ENCODE measurements around the gene TMEM190. TPM values are rescaled to one million over a fixed set of nuclear protein-coding genes. Genes with fewer than 3 reads are reported as not detected.

TMEM190 gene
- total and polyA plus RNA-seq, 2 donors (not counting 3 experiments of a cell fraction or from before 2014, with no cell fraction given) = not detected

DNA sequence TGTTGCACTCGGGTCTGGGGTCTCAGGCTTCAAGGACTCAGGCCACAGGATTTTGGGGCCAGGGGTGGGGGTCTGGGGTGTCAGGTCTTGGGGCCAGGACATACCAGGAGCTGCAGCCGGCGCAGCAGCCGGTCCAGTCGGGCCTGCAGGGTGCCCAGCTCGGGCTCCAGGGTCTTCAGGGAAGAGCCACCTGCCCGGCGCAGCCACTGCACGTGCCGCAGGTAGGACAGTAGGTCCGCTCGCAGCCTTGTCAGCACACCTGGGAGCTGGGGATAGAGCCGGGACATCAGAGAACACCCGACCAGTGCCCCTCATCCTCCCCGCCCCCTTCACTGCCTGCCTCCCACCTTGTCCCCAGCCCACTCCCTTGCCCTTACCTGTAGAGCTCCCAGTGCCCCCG lies 8.5 kb upstream of the TMEM190 start:
- Histone ChIP-seq H2AFZ (ENCODE audit: low read depth, low read length) (no peak overlapping the region), H3K79me2 (ENCODE audit: control insufficient read depth, insufficient read depth, low read length) (no peaks in the 10 kb centered on the region), H3K9ac (replicated peaks; ENCODE audit: extremely low read depth, insufficient read depth, low read length) (no peak overlapping the region), H3K4me2 (ENCODE audit: insufficient read depth, low read length) (no peak overlapping the region), H3K36me3 (ENCODE audit: control insufficient read depth in 2 of 2, extremely low read depth in 1 of 2, insufficient read depth in 2 of 2, low read length in 2 of 2) (no peaks in the 10 kb centered on the region), H3K9me1 (replicated peaks; ENCODE audit: control insufficient read depth, extremely low read depth, insufficient read depth, low read length) (no peaks in the 10 kb centered on the region), H3K27me3 (ENCODE audit: control insufficient read depth in 2 of 2, insufficient read depth in 2 of 2, low read length in 2 of 2) (peaks cover 10 to 21% of the 10 kb centered on the region in 2 experiments), H4K20me1 (replicated peaks; ENCODE audit: control insufficient read depth, extremely low read depth, insufficient read depth, low read length) (no peaks in the 10 kb centered on the region), H3K27ac (ENCODE audit: insufficient read depth, low read depth, low read length) (no peak overlapping the region), H3K9me3 (replicated peaks; ENCODE audit: control insufficient read depth, insufficient read depth, low read length) (no peaks in the 10 kb centered on the region), H3K4me1 (ENCODE audit: control insufficient read depth, extremely low read depth, insufficient read depth, low read length) (peaks cover 3% of the 10 kb centered on the region), H3K4me3 (replicated peaks in 1 of 3; ENCODE audit: insufficient read depth in 1 of 3, low read depth in 1 of 3, low read length in 3 of 3) (no peak overlapping the region)
- no peak for FAIRE-seq
- no TSS peak for BruUV-seq (replicated peaks)
- ChIA-PET CTCF (interaction anchor here (1.4 kb wide), 1 partner anchor 29 kb away, joined by 3 read pairs; the partner anchor contains the start of gene KMT5C), POLR2A (interaction anchor here (1.2 kb wide), 1 partner anchor 109 kb away, joined by 3 read pairs; the partner anchor contains the start of gene PPP6R1)
- TF ChIP-seq GATA2 (IDR thresholded peaks at IDR 0.05; ENCODE audit: insufficient read depth, insufficient read length, low read depth, low read length) (no peak), EZH2 (IDR thresholded peaks at IDR 0.05; ENCODE audit: borderline replicate concordance, low read depth, low read length, severe bottlenecking) (no peak), JUN (IDR thresholded peaks at IDR 0.05; ENCODE audit: borderline replicate concordance, insufficient read depth, insufficient read length, low read depth) (no peak), POLR2AphosphoS5 (IDR thresholded peaks at IDR 0.05; ENCODE audit: insufficient read depth, low read depth, low read length) (no peak), POLR2A (IDR thresholded peaks at IDR 0.05; ENCODE audit: low read depth, low read length) (no peak), FOS (IDR thresholded peaks at IDR 0.05; ENCODE audit: borderline replicate concordance, insufficient read depth, low read length) (no peak), MYC (IDR thresholded peaks at IDR 0.05; ENCODE audit: low read depth, low read length) (no peak)
- TF ChIP-seq, protein P1, sequence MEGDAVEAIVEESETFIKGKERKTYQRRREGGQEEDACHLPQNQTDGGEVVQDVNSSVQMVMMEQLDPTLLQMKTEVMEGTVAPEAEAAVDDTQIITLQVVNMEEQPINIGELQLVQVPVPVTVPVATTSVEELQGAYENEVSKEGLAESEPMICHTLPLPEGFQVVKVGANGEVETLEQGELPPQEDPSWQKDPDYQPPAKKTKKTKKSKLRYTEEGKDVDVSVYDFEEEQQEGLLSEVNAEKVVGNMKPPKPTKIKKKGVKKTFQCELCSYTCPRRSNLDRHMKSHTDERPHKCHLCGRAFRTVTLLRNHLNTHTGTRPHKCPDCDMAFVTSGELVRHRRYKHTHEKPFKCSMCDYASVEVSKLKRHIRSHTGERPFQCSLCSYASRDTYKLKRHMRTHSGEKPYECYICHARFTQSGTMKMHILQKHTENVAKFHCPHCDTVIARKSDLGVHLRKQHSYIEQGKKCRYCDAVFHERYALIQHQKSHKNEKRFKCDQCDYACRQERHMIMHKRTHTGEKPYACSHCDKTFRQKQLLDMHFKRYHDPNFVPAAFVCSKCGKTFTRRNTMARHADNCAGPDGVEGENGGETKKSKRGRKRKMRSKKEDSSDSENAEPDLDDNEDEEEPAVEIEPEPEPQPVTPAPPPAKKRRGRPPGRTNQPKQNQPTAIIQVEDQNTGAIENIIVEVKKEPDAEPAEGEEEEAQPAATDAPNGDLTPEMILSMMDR (IDR thresholded peaks at IDR 0.05; ENCODE audit: extremely low read depth in 1 of 2, insufficient read depth in 1 of 2, low read depth in 1 of 2, low read length in 2 of 2) = no peak
- TF ChIP-seq, protein P2, sequence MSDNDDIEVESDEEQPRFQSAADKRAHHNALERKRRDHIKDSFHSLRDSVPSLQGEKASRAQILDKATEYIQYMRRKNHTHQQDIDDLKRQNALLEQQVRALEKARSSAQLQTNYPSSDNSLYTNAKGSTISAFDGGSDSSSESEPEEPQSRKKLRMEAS (IDR thresholded peaks at IDR 0.05; ENCODE audit: insufficient read depth, insufficient read length) = no peak
- intact Hi-C loops (cut with micrococcal nuclease) (no loop called here), dilution Hi-C loops (cut with MboI; ENCODE audit: extremely low pct_ligation_motif_present, low sequenced_read_pairs) (no loop called here)
- no peak for DNase-seq (ENCODE audit: low read depth, low spot score)

Measured in endothelial cell of umbilical vein (primary cell).